ENCODE measurements around the gene CACNA1C. TPM values are rescaled to one million over a fixed set of nuclear protein-coding genes. Genes with fewer than 3 reads are reported as not detected.

Gene CACNA1C
- polyA plus RNA-seq, 2 donors = 2.1 to 2.5 TPM

DNA sequence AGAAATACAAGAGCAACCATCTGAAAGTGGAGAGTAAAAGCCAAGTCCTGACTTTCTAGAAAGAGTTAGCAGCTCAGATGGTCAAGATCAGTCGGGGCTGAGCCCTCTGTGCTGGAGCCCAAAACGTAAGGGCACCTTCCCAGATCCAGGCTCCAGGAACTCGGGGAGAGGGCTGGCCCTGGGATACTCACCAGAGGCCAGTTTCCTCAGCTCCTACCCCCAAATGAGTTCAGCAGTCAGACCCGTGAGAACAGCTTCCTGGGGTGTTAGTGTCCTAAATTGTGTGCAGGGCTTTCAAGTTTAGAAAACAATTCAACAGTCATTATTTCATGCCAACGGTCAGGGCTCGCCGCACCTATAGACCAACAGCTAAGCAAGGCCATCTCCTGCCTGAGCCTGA, 594.4 kb downstream of the CACNA1C start:
- no peaks in the 10 kb centered on the region for H3K27me3 ChIP-seq (ENCODE audit: control insufficient read depth in 1 of 2, insufficient read depth in 2 of 2, low read length in 2 of 2)
- no peak overlapping the region for H3K4me3 ChIP-seq (ENCODE audit: low read depth in 1 of 2, low read length in 2 of 2)
- no peak overlapping the region for H3K27ac ChIP-seq (ENCODE audit: low read depth in 2 of 2, low read length in 1 of 2)
- no peaks in the 10 kb centered on the region for H3K9me3 ChIP-seq (ENCODE audit: control insufficient read depth in 2 of 2, insufficient read depth in 1 of 2, low read depth in 1 of 2, low read length in 1 of 2)
- H3K4me1 ChIP-seq (ENCODE audit: control insufficient read depth in 2 of 2, insufficient read depth in 2 of 2, low read length in 1 of 2) = no peaks in the 10 kb centered on the region
- 82% methylated on average over 7 of the region's 7 CpGs for WGBS, 2 donors
- no peaks in the 10 kb centered on the region for H3K36me3 ChIP-seq (ENCODE audit: control insufficient read depth in 2 of 2, insufficient read depth in 2 of 2, low read length in 1 of 2)

DNA sequence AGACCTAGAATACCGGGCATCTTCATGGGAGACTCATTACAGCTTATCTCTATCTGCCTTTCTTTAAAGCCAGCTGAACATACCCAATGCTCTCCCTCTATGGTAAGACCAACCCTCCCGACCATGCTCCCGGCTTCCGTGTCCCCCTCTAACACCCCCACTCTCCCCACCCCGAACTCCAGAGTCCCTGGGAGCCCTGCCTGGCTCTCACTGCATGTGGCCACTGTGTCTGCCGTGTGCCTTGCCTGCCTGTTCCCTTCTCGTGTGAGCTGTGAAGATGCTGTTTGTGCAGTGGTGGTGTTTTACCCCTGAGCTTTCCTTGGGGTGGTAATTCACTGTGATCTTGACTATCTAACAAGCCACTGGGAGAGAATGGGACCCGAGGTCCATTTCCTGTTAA, 595.6 kb downstream of the CACNA1C start:
- no peak overlapping the region for H3K27ac ChIP-seq (ENCODE audit: low read depth in 2 of 2, low read length in 1 of 2)
- H3K4me3 ChIP-seq (ENCODE audit: low read depth in 1 of 2, low read length in 2 of 2) = no peak overlapping the region
- no peaks in the 10 kb centered on the region for H3K27me3 ChIP-seq (ENCODE audit: control insufficient read depth in 1 of 2, insufficient read depth in 2 of 2, low read length in 2 of 2)
- no peaks in the 10 kb centered on the region for H3K36me3 ChIP-seq (ENCODE audit: control insufficient read depth in 2 of 2, insufficient read depth in 2 of 2, low read length in 1 of 2)
- no peaks in the 10 kb centered on the region for H3K4me1 ChIP-seq (ENCODE audit: control insufficient read depth in 2 of 2, insufficient read depth in 2 of 2, low read length in 1 of 2)
- WGBS, 2 donors = 82 to 84% methylated on average over 8 of the region's 8 CpGs
- H3K9me3 ChIP-seq (ENCODE audit: control insufficient read depth in 2 of 2, insufficient read depth in 1 of 2, low read depth in 1 of 2, low read length in 1 of 2) = no peaks in the 10 kb centered on the region

DNA sequence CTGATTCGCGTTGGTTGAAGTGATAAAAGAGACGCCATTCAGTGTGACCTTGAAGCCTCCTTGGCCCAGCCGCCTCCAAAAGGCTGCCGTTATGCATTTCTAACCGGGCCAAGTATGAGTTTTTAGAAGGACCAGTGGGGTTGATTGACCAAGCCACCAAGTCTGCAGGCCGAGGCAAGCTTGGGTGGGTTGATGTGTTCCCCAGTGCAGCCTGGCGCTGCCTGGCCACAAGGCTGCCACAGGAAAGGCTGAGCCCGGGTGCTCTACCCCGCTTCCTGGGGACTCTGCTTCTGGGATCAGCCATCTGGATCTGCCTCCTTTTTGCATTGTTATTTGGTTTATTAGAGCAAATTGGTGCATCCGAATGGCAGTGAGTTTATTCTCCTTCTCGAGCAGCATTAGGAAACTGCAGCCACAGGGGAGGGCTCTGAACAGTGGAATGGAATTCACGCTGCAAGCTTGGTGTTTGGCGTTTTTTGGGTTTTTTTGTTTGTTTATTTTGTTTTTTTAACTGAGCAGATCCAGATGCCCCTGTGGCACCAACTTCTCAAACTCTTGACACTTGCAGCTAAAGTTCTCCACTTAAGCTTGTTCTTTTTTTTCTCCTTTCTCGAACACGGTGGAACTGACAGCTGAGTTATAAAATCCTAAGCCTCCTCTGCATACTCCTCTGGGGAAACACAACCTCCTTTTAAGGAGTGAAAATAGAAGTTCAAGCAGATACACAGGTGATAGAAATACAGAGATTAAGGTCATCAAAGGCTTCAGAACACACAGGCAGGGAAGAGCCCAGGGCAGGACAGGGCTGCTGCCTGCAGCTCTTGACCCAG, 596.6 kb downstream of the CACNA1C start:
- no peaks in the 10 kb centered on the region for H3K36me3 ChIP-seq (ENCODE audit: control insufficient read depth in 2 of 2, insufficient read depth in 2 of 2, low read length in 1 of 2)
- H3K4me3 ChIP-seq (ENCODE audit: low read depth in 1 of 2, low read length in 2 of 2) = no peak overlapping the region
- H3K27ac ChIP-seq (ENCODE audit: low read depth in 2 of 2, low read length in 1 of 2) = no peak overlapping the region
- WGBS, 2 donors = 76 to 79% methylated on average over 16 of the region's 16 CpGs
- H3K4me1 ChIP-seq (ENCODE audit: control insufficient read depth in 2 of 2, insufficient read depth in 2 of 2, low read length in 1 of 2) = no peaks in the 10 kb centered on the region
- no peaks in the 10 kb centered on the region for H3K9me3 ChIP-seq (ENCODE audit: control insufficient read depth in 2 of 2, insufficient read depth in 1 of 2, low read depth in 1 of 2, low read length in 1 of 2)
- no peaks in the 10 kb centered on the region for H3K27me3 ChIP-seq (ENCODE audit: control insufficient read depth in 1 of 2, insufficient read depth in 2 of 2, low read length in 2 of 2)

DNA sequence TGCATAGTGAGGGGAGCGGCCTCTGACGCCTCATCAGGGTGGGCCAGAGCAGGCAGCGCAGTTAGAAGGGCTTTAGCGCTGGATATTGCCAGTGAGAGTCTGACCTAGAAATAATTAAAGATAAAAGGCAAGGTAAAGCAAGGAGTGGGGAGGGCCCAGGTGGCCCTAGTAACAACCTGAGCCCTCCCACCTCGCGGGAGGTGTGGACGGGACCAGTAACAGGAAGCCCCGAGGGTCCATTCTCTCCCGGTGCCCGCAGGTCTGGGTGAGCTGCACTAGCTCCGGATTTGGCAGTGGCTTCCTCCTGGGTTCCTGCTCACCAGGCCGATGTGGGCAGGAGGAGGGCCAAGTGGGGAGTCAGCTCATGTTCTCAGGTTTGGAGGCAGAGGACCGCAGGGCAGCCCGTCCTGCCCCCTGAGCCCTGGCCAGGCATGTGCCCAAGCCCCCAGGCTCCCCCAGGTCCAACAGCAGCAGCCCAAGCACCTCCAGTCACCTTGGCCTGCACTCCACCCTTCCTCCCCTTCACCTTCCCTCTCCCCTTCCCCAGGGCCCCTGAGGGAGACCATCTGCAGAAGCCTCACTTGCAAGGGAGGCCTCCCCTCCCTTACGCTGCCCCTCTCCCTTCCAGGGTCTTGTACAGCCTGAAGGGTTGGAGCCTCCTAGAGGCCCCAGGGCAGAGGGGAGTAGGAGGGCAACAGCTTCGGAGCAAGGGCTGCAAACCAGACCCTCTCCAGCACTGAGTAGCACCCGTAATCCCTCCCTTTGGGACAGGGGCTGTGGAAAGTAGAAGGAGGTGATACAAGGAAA, 597.7 kb downstream of the CACNA1C start:
- Histone ChIP-seq H3K4me1 (ENCODE audit: control insufficient read depth in 2 of 2, insufficient read depth in 2 of 2, low read length in 1 of 2) (no peaks in the 10 kb centered on the region), H3K9me3 (ENCODE audit: control insufficient read depth in 2 of 2, insufficient read depth in 1 of 2, low read depth in 1 of 2, low read length in 1 of 2) (no peaks in the 10 kb centered on the region), H3K36me3 (ENCODE audit: control insufficient read depth in 2 of 2, insufficient read depth in 2 of 2, low read length in 1 of 2) (no peaks in the 10 kb centered on the region), H3K27ac (ENCODE audit: low read depth in 2 of 2, low read length in 1 of 2) (no peak overlapping the region), H3K4me3 (ENCODE audit: low read depth in 1 of 2, low read length in 2 of 2) (no peak overlapping the region), H3K27me3 (ENCODE audit: control insufficient read depth in 1 of 2, insufficient read depth in 2 of 2, low read length in 2 of 2) (no peaks in the 10 kb centered on the region)
- 57 to 66% methylated on average over 17 of the region's 17 CpGs for WGBS, 2 donors

DNA sequence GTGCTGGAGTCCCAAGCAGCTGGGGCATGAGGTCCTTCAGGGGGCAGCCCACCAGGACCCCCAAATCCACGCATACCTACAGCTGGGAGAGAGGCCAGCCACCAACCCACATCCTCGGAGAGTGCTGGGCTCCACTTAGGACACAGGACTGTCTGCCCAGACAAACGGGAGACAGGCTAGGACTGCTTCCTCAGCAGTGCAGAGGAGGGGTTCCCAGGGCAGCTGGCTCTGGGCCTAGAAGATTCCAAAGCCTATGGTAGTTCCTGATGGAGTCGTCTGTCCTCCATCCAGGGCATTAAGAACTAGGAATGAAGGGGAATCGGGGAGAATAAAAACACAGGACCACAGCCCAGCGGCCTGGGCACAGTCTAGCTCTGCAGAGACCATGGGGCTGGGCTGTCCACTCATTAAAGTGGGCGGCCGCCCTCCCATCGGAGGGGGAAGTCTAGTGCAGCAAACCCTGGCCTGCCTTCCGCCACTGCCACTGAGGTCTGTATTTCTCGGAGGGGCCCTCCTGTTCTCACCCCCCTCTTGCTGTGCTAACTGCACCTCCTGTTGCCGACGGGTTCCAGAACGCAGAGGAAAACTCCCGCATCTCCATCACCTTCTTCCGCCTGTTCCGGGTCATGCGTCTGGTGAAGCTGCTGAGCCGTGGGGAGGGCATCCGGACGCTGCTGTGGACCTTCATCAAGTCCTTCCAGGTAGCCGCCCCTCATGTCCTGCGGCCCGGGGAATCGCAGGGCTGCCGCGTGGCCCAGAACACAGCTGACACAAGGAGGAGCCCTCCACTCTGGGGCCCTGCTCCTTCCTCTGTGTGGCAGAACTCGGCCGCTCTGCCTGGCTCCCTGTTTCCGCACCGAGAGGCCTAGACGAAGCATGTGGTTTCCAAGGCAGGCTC, 598.5 kb downstream of the CACNA1C start:
- Histone ChIP-seq H3K4me1 (ENCODE audit: control insufficient read depth in 2 of 2, insufficient read depth in 2 of 2, low read length in 1 of 2) (no peaks in the 10 kb centered on the region), H3K4me3 (ENCODE audit: low read depth in 1 of 2, low read length in 2 of 2) (no peak overlapping the region), H3K9me3 (ENCODE audit: control insufficient read depth in 2 of 2, insufficient read depth in 1 of 2, low read depth in 1 of 2, low read length in 1 of 2) (no peaks in the 10 kb centered on the region), H3K36me3 (ENCODE audit: control insufficient read depth in 2 of 2, insufficient read depth in 2 of 2, low read length in 1 of 2) (no peaks in the 10 kb centered on the region), H3K27ac (ENCODE audit: low read depth in 2 of 2, low read length in 1 of 2) (no peak overlapping the region), H3K27me3 (ENCODE audit: control insufficient read depth in 1 of 2, insufficient read depth in 2 of 2, low read length in 2 of 2) (no peaks in the 10 kb centered on the region)
- 80 to 82% methylated on average over 32 of the region's 32 CpGs for WGBS, 2 donors

DNA sequence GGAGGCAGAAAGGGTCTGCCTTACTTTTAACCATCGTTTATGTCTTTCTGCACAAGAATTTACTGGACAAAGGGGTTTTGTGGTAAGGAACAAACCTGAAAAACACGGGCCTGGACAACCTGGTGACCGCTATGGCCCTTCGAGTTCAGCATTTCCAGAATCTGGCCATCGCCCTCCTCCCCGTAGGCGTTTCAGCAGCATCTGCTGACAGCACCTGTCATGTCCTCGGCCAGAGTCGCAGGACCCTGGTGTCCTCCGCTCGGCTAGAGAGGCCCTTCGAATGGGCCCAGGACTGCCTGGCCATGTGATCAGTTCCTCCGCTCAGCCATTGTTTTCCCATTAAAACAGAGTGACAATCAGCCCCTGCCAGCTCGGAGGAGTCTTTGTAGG, 599.2 kb downstream of the CACNA1C start:
- Histone ChIP-seq H3K36me3 (ENCODE audit: control insufficient read depth in 2 of 2, insufficient read depth in 2 of 2, low read length in 1 of 2) (no peaks in the 10 kb centered on the region), H3K27ac (ENCODE audit: low read depth in 2 of 2, low read length in 1 of 2) (no peak overlapping the region), H3K9me3 (ENCODE audit: control insufficient read depth in 2 of 2, insufficient read depth in 1 of 2, low read depth in 1 of 2, low read length in 1 of 2) (no peaks in the 10 kb centered on the region), H3K27me3 (ENCODE audit: control insufficient read depth in 1 of 2, insufficient read depth in 2 of 2, low read length in 2 of 2) (no peaks in the 10 kb centered on the region), H3K4me3 (ENCODE audit: low read depth in 1 of 2, low read length in 2 of 2) (no peak overlapping the region), H3K4me1 (ENCODE audit: control insufficient read depth in 2 of 2, insufficient read depth in 2 of 2, low read length in 1 of 2) (no peaks in the 10 kb centered on the region)
- WGBS, 2 donors = 88 to 93% methylated on average over 14 of the region's 14 CpGs

DNA sequence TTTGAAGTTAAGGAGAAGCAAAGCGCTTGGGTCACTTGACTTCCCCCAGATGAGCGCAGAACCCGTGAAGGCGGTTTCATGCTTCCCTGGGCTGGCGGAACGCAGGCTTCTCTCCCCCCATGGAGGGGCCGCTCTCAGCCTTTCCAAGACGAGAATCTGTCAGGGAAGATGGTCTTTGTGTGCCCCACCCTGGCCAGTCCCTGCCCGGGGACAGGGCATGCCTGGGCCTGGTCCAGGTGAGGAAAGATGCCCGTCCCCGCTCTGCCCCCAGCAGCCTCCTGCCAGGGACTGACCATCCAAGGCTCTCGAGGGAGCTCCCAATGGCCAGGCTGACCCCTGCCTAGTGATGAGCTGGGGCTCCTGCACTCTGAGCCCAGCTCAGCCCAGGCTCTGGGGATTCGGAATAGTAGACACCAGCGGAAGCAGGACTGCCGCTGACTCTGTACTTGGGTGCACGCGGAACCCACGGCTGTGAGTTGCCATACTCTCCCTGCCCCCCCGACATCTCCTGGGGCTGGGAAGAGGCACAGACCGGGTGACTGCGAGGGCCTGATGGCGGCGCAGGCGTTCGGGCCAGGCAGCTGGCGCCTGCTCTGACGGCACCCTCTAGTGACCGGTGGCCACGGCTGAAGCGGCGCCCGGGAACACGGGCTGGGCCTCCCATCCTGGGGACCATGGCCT, 599.8 kb downstream of the CACNA1C start:
- no peaks in the 10 kb centered on the region for H3K4me1 ChIP-seq (ENCODE audit: control insufficient read depth in 2 of 2, insufficient read depth in 2 of 2, low read length in 1 of 2)
- no peaks in the 10 kb centered on the region for H3K9me3 ChIP-seq (ENCODE audit: control insufficient read depth in 2 of 2, insufficient read depth in 1 of 2, low read depth in 1 of 2, low read length in 1 of 2)
- H3K27ac ChIP-seq (ENCODE audit: low read depth in 2 of 2, low read length in 1 of 2) = no peak overlapping the region
- H3K36me3 ChIP-seq (ENCODE audit: control insufficient read depth in 2 of 2, insufficient read depth in 2 of 2, low read length in 1 of 2) = no peaks in the 10 kb centered on the region
- WGBS, 2 donors = 80 to 81% methylated on average over 33 of the region's 33 CpGs
- no peak overlapping the region for H3K4me3 ChIP-seq (ENCODE audit: low read depth in 1 of 2, low read length in 2 of 2)
- H3K27me3 ChIP-seq (ENCODE audit: control insufficient read depth in 1 of 2, insufficient read depth in 2 of 2, low read length in 2 of 2) = no peaks in the 10 kb centered on the region

DNA sequence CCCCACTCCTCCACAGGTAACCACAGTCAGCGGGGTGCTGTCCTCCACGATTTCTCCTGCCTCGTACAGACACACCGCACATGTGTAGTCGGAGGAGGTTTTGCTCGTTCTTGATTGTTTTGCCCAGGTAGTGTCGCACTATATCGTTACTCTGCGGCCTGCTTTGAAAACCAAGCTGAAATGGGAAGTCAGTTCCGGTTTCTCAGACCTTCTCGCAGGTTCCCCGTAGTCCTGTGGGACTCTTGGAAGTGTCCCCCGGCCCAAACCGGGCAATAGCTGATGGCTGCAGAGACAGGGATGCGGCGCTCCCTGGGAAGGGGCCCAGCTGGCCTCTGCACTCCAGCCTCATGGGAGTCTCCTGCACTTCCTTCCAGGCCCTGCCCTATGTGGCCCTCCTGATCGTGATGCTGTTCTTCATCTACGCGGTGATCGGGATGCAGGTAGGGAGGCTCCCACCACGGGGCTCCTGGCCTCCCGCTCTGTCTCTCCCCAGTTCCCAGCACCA, 600.7 kb downstream of the CACNA1C start:
- H3K27me3 ChIP-seq (ENCODE audit: control insufficient read depth in 1 of 2, insufficient read depth in 2 of 2, low read length in 2 of 2) = no peaks in the 10 kb centered on the region
- H3K4me1 ChIP-seq (ENCODE audit: control insufficient read depth in 2 of 2, insufficient read depth in 2 of 2, low read length in 1 of 2) = no peaks in the 10 kb centered on the region
- no peaks in the 10 kb centered on the region for H3K36me3 ChIP-seq (ENCODE audit: control insufficient read depth in 2 of 2, insufficient read depth in 2 of 2, low read length in 1 of 2)
- no peak overlapping the region for H3K4me3 ChIP-seq (ENCODE audit: low read depth in 1 of 2, low read length in 2 of 2)
- no peak overlapping the region for H3K27ac ChIP-seq (ENCODE audit: low read depth in 2 of 2, low read length in 1 of 2)
- no peaks in the 10 kb centered on the region for H3K9me3 ChIP-seq (ENCODE audit: control insufficient read depth in 2 of 2, insufficient read depth in 1 of 2, low read depth in 1 of 2, low read length in 1 of 2)
- 90 to 93% methylated on average over 22 of the region's 22 CpGs for WGBS, 2 donors

DNA sequence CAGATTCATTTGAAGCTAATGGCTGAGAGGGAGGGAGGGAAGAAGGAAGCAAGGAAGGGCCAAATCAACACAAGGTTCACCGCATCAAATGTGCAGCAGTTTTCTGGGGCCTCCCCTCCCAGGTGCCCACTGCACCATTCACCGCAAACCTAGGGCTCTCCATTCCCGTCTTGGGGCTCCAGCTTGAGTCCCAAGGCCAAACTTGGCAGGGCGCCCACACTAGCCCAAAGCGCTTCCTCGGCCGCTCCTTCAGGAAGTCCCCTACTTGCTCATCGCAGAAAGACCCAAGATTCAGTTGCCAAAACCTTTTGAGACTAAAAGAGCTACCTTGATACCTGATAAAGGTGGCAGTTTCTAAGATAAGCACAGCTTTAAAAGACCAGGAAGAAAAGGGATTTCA, 601.5 kb downstream of the CACNA1C start:
- Histone ChIP-seq H3K9me3 (ENCODE audit: control insufficient read depth in 2 of 2, insufficient read depth in 1 of 2, low read depth in 1 of 2, low read length in 1 of 2) (no peaks in the 10 kb centered on the region), H3K4me1 (ENCODE audit: control insufficient read depth in 2 of 2, insufficient read depth in 2 of 2, low read length in 1 of 2) (no peaks in the 10 kb centered on the region), H3K36me3 (ENCODE audit: control insufficient read depth in 2 of 2, insufficient read depth in 2 of 2, low read length in 1 of 2) (peaks cover 0 to 1% of the 10 kb centered on the region in 2 donors), H3K27me3 (ENCODE audit: control insufficient read depth in 1 of 2, insufficient read depth in 2 of 2, low read length in 2 of 2) (no peaks in the 10 kb centered on the region), H3K4me3 (ENCODE audit: low read depth in 1 of 2, low read length in 2 of 2) (no peak overlapping the region), H3K27ac (ENCODE audit: low read depth in 2 of 2, low read length in 1 of 2) (no peak overlapping the region)
- 78 to 82% methylated on average over 8 of the region's 8 CpGs for WGBS, 2 donors

All from esophagus (tissue), 2 donors.